CD4-positive, alpha-beta T cell treated with Interferon alpha-2 for 1 hour (primary cell): ENCODE results near the gene KCNIP4.

ENCODE experiments used
- DNase-seq, 2 donors: peaks; one replicate each; pipeline ENCODE4 v3.0.0-alpha.2; 2020 to 2022

The KCNIP4 gene

DNA sequence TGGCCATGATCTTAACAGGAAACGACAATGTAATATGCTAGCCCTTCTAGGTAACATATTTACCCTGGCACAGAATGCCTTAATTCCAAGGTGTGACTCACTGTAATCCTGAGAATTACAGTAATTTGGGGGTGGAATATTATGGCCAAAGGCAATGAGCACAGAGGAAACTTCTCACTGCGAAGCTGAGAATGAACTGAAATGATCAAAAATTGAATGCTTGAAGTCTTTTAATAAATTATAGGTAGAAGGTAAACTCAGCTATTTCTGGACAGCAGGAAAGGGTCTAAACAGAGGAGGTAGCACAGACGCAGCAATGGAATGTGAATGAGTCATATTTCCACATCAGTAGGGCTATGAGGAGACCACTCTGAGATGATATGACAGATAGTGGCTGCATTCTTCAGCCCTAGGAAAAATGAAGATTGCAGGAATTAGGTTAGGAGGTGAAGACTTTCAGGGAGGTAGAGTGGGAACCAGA lies 935.7 kb downstream of the KCNIP4 start:
- no peak for DNase-seq

DNA sequence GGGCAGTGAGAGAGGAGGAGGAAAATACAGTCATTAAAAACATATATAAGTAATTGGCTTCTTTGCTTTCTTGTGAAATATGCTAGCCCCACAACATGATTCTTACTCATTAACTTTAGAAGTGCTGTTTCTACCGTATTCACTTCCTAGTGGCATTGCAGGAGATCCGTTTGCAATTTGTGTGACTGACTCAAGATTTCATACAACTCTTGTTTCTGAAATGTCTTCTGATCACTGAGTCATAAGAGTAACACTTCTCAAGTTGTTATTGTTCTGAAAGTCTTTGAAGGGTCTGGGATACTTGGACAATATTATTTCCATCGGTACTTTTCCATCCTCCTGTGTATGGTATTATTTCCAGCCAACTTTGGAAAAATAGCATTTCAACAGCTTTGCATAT lies 937.5 kb downstream of the KCNIP4 start:
- DNase-seq = no peak

DNA sequence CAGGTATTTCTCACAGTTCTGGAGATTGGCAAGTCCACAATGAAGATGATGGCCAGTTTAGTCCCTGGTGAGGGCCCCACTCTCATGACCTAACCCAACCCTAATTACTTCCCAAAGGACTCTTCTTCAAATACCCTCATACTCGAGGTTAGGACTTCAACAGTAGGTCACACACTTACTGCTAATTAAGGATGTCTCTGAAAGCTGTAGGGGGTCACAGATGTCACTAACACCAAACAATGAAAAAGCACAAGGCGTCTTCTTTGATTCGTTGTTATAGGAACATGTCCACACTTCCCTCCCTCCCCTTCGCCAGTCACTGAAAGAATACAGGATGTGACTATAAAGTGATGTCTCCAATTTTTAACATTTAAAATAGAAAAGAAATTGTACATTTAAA lies 938.6 kb downstream of the KCNIP4 start:
- no peak for DNase-seq

DNA sequence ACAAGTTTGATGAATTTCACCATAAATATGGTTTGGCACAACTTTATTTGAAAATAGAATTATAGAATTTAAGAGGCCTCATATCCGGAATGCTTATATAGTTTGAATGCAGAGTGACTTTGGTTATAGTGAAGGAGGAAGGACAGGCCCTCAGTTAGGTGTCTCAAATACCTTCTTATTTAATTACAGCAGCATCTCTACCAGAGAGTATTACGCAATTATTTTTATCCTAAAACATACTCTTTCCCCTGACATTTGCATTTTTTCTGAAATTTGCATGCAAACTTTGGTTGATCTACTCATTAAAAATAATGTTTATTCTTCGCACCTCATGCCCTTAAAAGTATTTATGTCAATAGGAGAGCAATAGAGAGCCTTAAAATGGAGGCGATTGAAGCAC lies 942.9 kb downstream of the KCNIP4 start:
- DNase-seq = no peak

DNA sequence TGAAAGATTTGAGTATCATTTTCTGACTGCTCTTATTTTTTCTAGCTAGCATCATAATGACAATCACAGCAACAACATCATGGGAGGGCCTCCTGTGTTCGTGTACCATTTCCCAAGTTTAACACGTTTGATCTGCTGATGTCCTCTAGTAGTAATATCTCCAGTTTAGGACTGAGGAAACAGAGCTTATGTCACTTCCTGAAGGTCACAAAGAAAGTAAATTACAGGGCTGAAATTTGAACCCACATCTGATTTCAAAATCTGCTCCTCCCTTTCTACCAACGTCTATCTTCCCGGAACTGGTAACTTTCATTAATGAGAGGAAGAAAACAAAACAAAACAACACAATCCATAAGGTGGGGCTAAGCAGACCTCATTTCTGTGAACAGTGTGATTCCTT lies 945.6 kb downstream of the KCNIP4 start:
- DNase-seq = peak in 1 of 2 donors; percentile 36

DNA sequence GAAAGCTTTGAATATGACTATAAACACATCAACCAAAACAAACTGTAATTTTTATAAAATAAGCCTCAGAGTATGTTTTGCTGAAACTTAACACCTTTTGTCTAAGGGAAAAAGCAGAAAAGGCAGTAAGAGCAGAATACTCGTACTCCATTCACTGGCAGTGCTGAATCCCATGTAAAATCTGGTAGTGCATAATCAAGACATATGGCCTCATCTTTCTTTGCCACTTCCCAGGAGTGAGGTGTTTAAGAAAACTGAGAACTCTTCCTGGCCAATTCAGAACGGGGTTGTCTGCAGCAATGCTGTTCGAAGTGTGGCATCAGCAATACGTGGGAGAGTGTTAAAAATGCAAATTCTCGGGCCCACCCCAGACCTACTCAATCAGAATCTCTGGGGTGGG lies 946.3 kb downstream of the KCNIP4 start:
- no peak for DNase-seq

DNA sequence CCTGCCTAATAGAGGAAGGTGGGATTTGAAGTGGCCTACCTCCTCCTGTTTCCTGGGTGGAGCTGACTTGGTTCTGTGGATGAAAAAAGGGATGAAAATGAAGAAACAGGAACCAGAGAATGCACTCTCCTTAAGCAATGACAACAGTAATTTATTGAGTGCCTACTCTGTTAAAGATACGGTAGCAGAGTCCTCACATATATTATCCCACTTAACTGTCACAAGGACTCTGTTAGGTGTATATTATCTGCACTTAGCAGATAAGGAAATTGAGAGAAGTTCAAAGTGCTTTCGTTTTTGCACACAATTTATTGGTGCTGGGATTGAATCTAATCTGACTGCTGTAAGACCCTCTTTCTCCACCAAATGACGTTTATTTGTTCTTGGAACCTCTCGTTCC lies 947.1 kb downstream of the KCNIP4 start:
- no peak for DNase-seq

DNA sequence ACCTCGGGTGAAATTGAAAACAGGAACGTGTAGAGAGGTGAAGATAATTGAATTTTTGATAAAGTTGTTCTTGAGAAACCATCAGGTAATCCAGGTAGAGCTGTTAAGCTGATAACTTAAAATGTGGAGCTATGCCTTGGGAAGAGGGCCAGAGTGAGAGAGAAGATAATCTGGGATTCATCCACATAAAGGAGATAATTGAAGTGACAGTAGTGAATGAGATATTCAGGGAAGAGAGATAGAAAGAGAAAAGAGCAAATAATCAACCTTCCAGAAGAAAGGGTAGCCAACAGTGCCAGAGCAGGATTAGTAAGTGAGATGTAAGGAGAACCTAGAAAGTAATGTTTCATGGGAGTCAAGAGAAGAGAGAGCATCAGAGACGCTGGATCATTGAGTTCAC lies 950.7 kb downstream of the KCNIP4 start:
- no peak for DNase-seq

DNA sequence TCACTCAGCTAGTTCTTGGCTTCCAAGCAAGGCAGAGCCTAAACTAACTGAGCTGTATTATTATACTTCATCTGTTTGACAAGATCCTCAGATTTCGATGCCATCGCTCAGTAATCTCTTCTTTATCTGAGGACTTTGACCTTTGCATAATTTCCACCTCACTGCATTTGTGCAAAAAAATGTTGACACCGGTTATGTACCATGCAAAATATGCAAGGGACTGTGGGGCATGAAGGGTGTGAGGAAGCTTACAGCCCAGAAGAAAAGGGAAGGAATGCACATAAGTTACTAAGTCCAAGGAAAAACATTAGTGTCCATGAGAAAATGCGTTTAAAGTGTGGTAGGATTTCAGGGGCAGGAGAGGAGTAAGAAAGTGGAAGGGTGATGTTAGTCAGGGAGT lies 953.0 kb downstream of the KCNIP4 start:
- DNase-seq = no peak

DNA sequence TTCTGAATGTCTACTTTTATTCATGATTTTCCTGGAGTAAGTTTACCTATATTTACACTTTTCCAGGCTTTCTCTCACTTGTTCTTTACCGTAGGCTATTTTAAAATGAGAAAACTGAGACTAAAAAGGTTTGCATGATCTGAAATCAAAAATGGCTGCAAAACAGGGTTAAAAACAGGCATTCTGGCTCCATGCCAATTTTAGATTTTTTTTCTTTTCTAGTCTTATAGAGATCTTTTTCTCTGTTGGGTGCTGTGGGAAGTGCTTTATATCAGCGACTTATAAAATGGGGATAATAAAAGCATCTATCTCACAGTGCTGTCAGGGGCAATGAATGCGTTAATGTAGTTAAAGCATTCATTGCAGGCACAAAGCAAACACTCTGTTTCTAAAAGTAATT lies 953.6 kb downstream of the KCNIP4 start:
- DNase-seq = no peak

DNA sequence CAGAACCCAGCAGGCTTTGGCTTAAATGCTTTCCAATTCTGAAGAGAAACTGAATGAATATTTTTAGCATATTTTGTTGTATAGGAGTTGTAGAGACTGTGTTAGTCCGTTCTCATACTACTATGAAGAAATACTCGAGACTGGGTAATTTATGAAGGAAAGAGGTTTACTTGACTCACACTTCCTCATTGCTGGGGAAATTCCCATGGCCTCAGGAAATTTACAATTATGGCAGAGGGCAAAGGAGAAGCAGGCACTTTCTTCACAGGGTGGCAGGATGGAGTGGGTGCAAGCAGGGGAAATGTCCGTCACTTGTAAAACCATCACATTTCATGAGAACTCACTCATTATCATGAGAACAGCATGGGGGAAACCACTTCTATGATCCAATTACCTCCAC lies 956.6 kb downstream of the KCNIP4 start:
- DNase-seq = no peak

DNA sequence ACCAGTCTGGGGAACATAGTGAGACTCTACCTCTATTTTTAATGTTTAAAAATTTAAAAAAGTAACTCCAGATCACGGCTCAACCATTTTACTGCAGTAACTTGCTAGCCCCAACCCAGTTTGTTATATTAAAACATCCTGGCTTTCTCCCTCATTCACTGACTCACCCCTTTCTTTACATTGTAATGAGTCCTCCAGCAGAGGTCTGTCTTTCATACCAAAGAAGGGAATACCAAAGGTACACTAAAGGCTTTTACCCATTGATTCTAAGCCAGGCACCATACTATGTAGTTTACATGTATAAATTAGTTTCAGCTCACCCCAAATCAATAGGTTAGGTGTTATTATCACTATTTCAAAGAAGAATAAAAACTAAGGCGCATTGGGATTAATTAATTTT lies 961.4 kb downstream of the KCNIP4 start:
- no peak for DNase-seq

DNA sequence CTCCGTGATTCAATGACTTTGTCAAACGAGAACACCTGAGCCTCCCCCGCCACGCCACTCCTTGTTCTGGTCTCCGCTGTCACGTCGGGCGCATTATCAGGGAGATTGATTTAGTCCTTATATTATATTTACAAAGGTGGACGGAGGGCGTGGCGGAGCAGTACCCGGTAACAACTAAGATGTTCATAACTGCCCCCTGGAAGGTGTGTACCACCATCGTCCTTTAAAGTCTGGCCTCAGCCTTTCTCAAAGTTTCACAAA lies 964.1 kb downstream of the KCNIP4 start:
- DNase-seq = no peak

DNA sequence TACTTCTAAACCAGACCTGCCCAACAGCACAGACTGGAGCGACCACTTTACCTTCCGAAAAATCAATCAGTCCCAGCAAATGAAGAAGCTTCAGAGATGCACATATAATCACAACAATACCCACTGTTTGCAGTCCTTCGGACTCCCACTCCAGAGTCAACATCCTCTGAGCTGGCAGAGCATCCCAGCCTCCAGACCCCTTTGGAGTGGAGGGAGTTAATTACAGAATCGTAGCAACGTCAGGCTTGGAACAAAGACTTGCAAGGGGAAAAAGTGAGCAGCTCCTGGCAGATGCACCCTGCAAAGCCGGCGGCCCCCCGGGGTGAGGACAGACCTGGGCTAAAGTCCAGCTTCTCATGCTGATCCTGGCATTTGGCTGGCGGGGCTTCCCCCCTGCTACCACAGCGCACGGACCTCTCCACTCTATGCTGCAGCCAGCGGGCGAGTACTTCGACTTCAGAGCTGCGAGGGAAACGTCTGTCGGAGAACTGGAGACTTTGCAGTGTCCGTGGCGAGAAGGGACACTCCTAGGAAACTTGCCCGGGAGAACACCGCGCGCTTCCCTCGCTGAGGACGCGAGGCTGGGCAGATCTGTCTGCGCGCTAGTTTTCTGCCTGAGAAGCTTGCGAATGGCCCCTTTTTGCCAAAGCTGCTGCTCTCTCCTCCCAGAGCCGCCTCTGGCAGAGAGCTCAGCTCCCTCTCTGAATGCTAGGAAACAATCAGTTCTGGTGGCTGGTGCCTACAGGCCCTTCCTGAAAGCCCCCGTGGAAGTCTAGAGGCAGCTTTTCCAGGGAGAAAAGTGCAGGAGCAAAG lies 964.6 kb downstream of the KCNIP4 start:
- no peak for DNase-seq

DNA sequence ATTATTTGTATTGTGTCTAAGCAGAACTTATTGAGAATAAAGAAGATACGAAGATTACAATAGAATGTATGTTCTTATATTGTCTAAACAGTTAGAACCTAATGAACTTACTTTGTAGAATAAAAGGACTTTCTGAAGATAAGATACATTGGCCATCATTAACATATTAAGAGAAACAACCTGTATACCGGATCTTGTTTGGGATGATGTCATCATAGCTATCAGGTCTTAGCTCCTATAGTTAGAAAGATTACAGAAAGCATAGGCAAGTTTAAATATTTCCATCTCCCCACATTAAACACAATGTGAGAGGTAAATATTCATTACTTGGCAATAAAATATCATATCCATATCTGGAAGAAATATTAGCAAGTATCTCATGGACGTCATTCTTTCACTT lies 966.0 kb downstream of the KCNIP4 start:
- no peak for DNase-seq

DNA sequence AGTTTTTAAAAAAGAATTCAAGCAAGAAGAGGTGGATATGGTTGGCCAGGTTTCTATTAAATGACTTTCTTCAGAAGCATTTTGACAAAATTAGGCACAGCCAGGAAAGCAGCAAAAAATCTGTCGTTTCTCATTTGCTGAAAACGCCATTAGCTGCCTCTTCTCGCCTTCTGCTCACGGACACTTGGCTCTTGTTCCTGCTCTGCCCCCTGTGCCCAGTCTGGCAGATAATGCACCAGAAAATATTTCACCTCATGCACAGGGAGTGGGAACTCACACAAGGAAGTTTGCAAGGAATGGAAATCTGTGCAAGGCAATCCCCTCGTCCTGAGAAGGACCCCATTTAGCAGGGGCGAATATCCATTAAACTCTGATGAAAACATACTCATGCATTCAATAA lies 988.3 kb downstream of the KCNIP4 start:
- DNase-seq = no peak

DNA sequence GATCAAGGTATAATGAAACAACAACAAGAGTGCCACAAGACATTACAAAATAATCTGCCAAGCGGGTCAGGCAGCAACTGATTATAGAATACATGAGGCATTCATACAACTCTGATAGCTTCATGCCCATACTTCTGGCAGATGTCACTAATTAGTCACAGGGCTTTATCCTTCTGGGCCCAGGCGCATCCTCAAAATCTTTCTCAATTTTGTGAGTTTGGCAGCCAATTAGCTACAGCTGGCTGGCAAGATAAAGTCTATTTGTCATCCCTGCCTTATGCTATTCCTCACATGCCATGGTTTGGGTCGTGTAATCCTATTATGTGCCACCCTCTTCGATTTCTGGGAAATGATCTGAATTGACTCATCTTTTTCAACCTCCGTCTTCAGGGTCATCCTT lies 994.0 kb downstream of the KCNIP4 start:
- no peak for DNase-seq

DNA sequence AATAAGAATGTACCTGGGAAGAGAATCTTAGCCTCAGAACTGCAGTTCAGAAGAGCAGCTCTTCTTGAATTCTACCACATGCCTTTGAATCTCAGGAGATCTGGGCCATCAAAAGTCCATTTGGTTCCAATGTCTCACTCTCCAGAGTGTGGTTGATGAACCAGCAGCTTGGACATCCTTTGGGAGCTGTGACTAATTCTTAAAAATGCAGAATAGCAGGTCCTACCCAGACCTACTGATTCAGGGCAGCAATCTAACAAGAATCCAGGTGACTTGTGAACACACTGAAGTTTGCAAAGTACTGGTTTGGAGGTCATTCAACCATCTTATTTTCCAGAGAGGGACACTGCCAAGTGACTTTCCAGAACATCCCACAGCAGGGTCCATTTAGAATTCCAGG lies 1003.6 kb downstream of the KCNIP4 start:
- DNase-seq = no peak

DNA sequence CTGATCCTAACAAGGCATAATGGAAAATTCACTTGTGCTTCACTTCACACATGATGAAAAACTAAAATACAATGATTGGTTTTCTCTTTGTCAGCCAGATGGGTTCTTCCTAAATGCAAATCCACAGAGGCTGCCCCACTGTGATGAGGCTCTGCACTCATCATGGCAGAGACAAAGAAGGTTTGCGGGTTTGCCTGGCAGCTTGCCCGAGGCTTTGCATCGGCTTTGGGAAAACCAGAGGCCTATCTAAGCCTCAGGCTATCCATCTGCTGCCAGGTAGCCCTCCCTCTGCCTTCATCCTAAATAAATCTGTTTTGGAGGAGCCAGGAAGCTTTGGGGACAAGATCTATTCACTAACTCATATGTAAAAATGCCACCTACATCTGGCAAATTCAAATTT lies 1004.1 kb downstream of the KCNIP4 start:
- DNase-seq = no peak

DNA sequence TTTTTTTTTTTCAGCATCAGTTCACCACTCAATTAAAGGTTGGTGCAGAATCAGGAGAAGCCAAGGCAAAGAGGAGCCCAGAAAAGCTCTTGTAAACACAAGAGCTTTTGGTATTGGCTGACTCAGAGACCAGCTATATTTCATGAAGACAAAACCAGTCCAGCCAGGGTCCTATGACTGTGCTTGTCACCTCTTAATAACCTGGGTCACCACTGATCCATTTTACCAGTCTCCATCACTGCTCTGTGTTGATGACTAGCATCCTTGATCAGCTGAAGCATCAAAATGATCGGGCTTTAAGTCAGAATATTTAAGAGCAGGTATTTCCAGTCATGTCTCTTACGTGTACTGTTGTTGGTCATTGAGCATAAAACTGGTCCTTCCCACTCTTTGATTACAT lies 1010.4 kb downstream of the KCNIP4 start:
- no peak for DNase-seq

DNA sequence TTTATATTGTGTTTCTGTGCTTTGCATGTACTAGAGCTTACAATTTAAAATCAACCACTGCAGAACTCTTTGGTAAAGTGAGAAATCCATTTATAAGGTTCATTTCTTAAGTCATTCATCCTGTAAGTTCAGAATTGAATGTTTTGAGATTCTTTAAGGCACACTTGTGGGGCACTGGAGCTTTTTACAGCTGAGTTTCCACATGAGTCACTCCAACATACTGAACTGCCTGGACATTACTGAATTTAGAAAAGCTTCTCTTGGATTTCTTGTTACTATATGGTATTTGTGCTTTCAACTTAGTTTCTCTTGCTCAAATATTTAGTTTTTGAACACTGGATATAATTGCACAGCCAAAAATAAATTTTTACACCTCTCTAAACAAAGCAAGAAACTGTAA lies 1022.0 kb downstream of the KCNIP4 start:
- DNase-seq = no peak

DNA sequence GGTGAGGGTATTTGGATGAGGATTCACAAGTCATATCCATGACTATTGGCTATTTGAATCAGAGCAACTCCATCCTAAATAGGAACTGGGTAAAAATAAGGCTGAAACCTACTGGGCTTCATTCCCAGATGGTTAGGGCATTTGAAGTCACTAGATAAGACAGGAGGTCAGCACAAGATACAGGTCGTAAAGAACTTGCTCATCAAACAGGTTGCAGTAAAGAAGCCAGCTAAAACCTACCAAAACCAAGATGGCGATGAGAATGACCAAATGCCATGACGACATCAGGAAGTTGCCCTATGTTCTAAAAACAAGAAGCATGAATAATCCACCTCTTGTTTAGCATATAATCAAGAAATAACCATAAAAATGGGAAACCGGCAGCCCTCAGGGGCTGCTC lies 1023.4 kb downstream of the KCNIP4 start:
- no peak for DNase-seq

DNA sequence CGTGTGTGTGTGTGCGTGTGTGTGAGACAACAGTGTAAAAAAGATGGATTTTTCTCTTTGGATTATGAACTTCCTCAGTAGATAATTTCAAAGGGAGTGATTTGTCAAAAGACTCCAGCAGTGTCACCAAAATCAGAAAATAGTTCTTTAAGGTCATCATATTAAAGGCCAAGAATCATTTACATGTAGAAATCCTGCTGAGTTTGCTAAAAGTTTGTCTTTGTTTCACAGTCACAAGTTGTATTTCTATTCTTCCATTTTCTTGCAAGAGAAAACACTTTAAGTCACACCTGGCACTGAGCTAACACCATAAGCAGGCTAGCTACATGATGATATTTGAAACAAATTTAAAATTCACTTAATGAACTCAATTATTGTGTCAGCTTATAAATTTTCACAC lies 1025.6 kb downstream of the KCNIP4 start:
- no peak for DNase-seq

DNA sequence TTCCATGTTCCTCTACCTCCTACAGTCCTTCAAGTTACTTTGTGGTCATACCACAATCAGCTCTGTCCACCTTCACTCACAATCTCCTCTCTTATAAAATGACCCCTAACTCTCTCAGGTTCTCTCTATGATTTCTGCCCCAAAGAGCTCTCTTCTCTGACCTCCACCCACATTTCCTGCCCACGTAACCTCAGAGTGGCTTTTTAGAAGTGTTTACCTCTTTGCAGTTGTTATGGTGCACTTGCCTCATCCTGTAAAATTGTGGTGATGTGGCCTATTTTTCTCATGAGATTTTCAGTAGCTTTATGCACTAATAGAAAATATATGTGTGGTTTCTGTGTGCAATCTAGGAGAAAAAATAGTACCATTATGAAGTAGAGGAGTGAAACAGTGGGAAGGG lies 1032.5 kb downstream of the KCNIP4 start:
- DNase-seq = peak in 1 of 2 donors; percentile 49

DNA sequence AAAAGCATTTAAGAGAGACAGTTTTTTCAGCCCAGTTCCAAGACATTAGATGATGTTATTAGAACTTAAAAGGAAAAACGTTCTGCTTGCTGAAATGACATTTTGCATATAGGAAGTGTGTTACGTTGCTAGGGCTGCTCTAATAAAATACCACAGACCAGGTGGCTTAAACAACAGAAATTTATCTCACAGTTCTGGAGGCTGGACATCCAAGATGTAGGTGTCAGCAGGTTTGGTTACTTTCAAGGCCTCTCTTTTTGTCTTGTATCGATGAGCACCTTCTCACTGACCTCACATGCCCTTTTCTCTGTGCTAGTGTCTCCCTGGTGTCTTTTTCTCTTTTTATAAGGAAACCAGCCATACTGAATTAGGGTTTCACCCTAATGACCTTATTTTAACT lies 1043.6 kb downstream of the KCNIP4 start:
- DNase-seq = no peak

DNA sequence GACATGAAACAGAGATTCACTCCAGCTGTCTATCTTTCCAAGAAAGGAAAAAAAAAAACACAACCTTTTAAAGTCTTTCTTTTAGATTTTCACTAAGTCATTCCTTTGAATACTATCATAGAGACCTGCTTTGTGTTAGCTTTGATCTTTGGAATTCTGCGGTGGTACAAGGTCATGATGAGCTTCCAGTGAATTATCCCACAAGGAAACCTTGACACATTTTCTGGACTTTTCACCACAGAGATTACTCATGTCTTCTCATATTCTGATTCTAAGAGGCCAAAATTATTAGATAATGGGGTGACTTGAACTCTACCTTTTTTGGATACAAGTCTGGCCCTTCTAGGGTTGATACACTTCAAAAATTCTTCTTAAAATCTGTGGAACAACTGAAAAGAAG lies 1046.7 kb downstream of the KCNIP4 start:
- DNase-seq = no peak
